ENCODE results near the gene C16orf95. TPM values are rescaled to one million over a fixed set of nuclear protein-coding genes. Genes with fewer than 3 reads are reported as not detected.

Gene C16orf95
- total RNA-seq, 1 experiment from 2014 or later: 6.0 TPM

DNA sequence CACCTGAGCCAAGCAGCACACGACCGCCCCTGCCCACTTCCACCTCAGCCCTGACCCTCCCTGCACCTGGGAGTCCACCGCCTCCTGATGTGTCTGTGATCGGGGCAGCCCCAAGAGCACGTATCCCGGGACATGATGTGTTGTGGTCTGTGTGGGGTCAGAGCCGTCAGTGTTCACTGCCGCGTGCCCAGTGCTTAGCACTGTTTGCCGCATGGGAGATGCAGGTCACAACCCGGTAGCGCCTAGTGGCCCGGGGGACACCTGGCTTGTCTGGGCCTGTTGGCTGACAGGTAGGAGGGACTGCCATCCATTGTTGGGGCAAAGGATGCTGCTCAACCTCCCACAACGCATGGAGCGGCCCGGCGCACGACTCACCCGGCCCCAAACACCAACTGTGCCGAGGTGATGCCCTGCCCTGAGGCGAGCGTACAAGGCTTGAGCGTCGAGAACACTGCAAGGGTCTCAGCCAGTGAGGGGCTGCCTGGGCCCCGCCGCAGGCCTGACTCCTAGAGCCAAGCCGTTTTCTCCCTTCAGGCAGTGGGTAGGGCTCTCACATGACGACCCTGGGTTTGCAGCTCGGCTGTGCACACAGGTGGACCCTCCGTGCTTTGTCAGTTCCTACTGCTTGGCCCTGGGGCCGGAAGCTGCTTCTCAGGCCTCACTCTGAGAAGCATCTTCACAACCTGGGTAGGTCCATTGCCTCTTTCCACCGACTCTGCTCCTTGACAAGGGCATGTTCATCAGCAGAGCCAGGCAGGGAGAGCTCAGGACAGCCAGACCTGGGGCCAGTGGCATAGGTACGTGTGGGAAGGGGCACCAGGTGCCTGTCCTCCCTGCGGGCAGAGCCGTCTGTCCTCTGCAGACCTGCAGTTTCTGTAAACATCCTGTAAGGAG, 5.9 kb upstream of the C16orf95 start:
- Histone ChIP-seq H3K4me1 (ENCODE audit: control insufficient read depth, insufficient read depth, low read length) (no peaks in the 10 kb centered on the region), H3K9me3 (ENCODE audit: control insufficient read depth, insufficient read depth, low read depth, low read length) (no peaks in the 10 kb centered on the region), H3K27ac (ENCODE audit: low read length) (no peak overlapping the region), H3K36me3 (ENCODE audit: control insufficient read depth, insufficient read depth, low read length) (peaks cover 3% of the 10 kb centered on the region; the same call in 1 of the 2 replicates), H3K27me3 (ENCODE audit: control insufficient read depth, insufficient read depth, low read length) (no peaks in the 10 kb centered on the region), H3K4me3 (ENCODE audit: low read depth in 2 of 2, low read length in 2 of 2) (no peak overlapping the region)
- CTCF ChIA-PET: no interaction called here
- POLR2A ChIA-PET: no interaction called here
- no TSS peak for BruUV-seq (replicated peaks)
- TF ChIP-seq TCF7L2 (IDR thresholded peaks at IDR 0.05; ENCODE audit: low read depth, low read length) (no peak), SIN3A (IDR thresholded peaks at IDR 0.05; ENCODE audit: borderline replicate concordance, insufficient read depth, low read depth, low read length) (no peak), POLR2AphosphoS5 (IDR thresholded peaks at IDR 0.05; ENCODE audit: low read depth, low read length) (no peak)
- TF ChIP-seq, protein P1, sequence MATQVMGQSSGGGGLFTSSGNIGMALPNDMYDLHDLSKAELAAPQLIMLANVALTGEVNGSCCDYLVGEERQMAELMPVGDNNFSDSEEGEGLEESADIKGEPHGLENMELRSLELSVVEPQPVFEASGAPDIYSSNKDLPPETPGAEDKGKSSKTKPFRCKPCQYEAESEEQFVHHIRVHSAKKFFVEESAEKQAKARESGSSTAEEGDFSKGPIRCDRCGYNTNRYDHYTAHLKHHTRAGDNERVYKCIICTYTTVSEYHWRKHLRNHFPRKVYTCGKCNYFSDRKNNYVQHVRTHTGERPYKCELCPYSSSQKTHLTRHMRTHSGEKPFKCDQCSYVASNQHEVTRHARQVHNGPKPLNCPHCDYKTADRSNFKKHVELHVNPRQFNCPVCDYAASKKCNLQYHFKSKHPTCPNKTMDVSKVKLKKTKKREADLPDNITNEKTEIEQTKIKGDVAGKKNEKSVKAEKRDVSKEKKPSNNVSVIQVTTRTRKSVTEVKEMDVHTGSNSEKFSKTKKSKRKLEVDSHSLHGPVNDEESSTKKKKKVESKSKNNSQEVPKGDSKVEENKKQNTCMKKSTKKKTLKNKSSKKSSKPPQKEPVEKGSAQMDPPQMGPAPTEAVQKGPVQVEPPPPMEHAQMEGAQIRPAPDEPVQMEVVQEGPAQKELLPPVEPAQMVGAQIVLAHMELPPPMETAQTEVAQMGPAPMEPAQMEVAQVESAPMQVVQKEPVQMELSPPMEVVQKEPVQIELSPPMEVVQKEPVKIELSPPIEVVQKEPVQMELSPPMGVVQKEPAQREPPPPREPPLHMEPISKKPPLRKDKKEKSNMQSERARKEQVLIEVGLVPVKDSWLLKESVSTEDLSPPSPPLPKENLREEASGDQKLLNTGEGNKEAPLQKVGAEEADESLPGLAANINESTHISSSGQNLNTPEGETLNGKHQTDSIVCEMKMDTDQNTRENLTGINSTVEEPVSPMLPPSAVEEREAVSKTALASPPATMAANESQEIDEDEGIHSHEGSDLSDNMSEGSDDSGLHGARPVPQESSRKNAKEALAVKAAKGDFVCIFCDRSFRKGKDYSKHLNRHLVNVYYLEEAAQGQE (IDR thresholded peaks at IDR 0.05; ENCODE audit: insufficient read depth in 1 of 2, low read depth in 2 of 2, low read length in 1 of 2): no peak
- TF ChIP-seq, protein P2, sequence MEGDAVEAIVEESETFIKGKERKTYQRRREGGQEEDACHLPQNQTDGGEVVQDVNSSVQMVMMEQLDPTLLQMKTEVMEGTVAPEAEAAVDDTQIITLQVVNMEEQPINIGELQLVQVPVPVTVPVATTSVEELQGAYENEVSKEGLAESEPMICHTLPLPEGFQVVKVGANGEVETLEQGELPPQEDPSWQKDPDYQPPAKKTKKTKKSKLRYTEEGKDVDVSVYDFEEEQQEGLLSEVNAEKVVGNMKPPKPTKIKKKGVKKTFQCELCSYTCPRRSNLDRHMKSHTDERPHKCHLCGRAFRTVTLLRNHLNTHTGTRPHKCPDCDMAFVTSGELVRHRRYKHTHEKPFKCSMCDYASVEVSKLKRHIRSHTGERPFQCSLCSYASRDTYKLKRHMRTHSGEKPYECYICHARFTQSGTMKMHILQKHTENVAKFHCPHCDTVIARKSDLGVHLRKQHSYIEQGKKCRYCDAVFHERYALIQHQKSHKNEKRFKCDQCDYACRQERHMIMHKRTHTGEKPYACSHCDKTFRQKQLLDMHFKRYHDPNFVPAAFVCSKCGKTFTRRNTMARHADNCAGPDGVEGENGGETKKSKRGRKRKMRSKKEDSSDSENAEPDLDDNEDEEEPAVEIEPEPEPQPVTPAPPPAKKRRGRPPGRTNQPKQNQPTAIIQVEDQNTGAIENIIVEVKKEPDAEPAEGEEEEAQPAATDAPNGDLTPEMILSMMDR (IDR thresholded peaks at IDR 0.05): no peak
- intact Hi-C loops (cut with micrococcal nuclease; ENCODE audit: unreplicated experiment): no loop called here
- in situ Hi-C loops (cut with HindIII; ENCODE audit: low pct_unique_long_range_greater_than_20kb, low sequenced_read_pairs): no loop called here
- DNase-seq (ENCODE audit: low read depth, low spot score) (no peak), ATAC-seq (no peak)

DNA sequence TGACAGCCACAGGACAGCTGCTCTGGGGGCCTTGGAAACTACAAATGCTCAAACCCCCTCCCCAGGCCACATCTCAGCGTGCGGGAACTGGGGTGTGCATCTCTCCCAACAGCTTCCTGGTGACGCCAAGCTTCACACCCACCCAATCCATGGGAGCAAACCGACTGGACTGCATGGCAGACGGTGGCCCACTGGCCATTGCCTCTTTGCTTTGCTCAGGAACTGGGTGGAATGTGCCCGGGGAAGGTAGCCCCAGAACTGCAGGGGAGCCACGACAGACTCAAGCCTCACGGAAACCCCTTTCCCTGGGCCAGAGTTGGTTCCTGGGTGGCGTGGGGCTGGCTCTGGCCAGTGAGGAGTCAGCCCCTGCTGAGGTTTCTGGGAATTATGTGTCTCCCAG, 5.2 kb upstream of the C16orf95 start:
- Histone ChIP-seq H3K4me1 (ENCODE audit: control insufficient read depth, insufficient read depth, low read length) (no peaks in the 10 kb centered on the region), H3K9me3 (ENCODE audit: control insufficient read depth, insufficient read depth, low read depth, low read length) (no peaks in the 10 kb centered on the region), H3K4me3 (ENCODE audit: low read depth in 2 of 2, low read length in 2 of 2) (no peak overlapping the region), H3K36me3 (ENCODE audit: control insufficient read depth, insufficient read depth, low read length) (peaks cover 10% of the 10 kb centered on the region; the same call in 1 of the 2 replicates), H3K27ac (ENCODE audit: low read length) (no peak overlapping the region), H3K27me3 (ENCODE audit: control insufficient read depth, insufficient read depth, low read length) (no peaks in the 10 kb centered on the region)
- no TSS peak for BruUV-seq (replicated peaks)
- intact Hi-C loops (cut with micrococcal nuclease; ENCODE audit: unreplicated experiment) (no loop called here), in situ Hi-C loops (cut with HindIII; ENCODE audit: low pct_unique_long_range_greater_than_20kb, low sequenced_read_pairs) (no loop called here)
- CTCF ChIA-PET: no interaction called here
- DNase-seq (ENCODE audit: low read depth, low spot score) (no peak), ATAC-seq (no peak)
- no peak for TF ChIP-seq TCF7L2 (IDR thresholded peaks at IDR 0.05; ENCODE audit: low read depth, low read length)
- TF ChIP-seq SIN3A (IDR thresholded peaks at IDR 0.05; ENCODE audit: borderline replicate concordance, insufficient read depth, low read depth, low read length): no peak
- TF ChIP-seq POLR2AphosphoS5 (IDR thresholded peaks at IDR 0.05; ENCODE audit: low read depth, low read length): no peak
- TF ChIP-seq, protein P1 (IDR thresholded peaks at IDR 0.05; ENCODE audit: insufficient read depth in 1 of 2, low read depth in 2 of 2, low read length in 1 of 2): no peak
- TF ChIP-seq, protein P2 (IDR thresholded peaks at IDR 0.05): no peak
- POLR2A ChIA-PET: no interaction called here
